Fibroblast of villous mesenchyme (primary cell): ENCODE measurements around the gene GRM3. TPM values are rescaled to one million over a fixed set of nuclear protein-coding genes. Genes with fewer than 3 reads are reported as not detected.
"Not testable (repeated sequence)": the region's sequence is repeated elsewhere in the genome, so short reads cannot be mapped to it uniquely, and the experiment has no call there.

Source experiments
- DNase-seq: peaks from one replicate; pipeline ENCODE4 v3.0.0-alpha.2; 2010; ENCODE audit warnings: low read depth
- H3K4me3 ChIP-seq: 2 replicates; pipeline ENCODE4 v1.5.1; 2011; ENCODE audit warnings: low read depth, mild to moderate bottlenecking, low read length
- total RNA-seq: library from RNA; depleted of rRNA; stranded (reverse); fragments of >200 nt; gene quantifications from 2 replicates; pipeline ENCODE4 v1.2.3, GENCODE V29; 2012
- TF ChIP-seq, protein P1 (sequence below): IDR thresholded peaks from 2 replicates; pipeline ENCODE4 v1.5.1; 2012; ENCODE audit warnings: low read depth, mild to moderate bottlenecking, low read length; ENCODE audit not compliant: insufficient read depth

The GRM3 gene
- total RNA-seq = not detected in 2 replicates

DNA sequence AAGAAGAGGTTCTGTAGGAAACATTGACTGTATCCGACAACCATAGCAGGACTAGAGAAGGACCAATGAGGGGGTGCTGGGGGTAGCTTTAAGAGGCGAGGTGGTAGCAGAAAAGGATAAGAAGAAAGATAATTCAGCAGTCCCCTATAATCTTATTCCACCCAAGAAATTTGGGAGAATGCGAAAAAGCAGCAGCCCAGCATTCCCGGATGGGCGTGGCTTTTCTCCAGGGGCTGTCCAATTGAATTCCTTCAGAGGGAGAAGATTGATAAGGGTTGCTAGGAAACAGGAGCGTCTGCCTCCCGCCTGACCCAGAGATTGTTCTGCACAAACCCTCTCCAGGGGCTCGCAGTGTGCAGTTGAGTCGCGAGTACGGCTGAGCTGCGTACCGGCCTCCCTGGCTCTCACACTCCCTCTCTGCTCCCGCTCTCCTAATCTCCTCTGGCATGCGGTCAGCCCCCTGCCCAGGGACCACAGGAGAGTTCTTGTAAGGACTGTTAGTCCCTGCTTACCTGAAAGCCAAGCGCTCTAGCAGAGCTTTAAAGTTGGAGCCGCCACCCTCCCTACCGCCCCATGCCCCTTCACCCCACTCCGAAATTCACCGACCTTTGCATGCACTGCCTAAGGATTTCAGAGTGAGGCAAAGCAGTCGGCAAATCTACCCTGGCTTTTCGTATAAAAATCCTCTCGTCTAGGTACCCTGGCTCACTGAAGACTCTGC lies at the start of gene GRM3:
Gene GRM3, plus strand, starts transcription at position 349 of the 721 bp plus-strand sequence. CDS start 121,237 bp downstream, outside the sequence.
- no peak within 1 kb of the TSS for H3K4me3 ChIP-seq
- DNase-seq = no peak
- TF ChIP-seq, protein P1, sequence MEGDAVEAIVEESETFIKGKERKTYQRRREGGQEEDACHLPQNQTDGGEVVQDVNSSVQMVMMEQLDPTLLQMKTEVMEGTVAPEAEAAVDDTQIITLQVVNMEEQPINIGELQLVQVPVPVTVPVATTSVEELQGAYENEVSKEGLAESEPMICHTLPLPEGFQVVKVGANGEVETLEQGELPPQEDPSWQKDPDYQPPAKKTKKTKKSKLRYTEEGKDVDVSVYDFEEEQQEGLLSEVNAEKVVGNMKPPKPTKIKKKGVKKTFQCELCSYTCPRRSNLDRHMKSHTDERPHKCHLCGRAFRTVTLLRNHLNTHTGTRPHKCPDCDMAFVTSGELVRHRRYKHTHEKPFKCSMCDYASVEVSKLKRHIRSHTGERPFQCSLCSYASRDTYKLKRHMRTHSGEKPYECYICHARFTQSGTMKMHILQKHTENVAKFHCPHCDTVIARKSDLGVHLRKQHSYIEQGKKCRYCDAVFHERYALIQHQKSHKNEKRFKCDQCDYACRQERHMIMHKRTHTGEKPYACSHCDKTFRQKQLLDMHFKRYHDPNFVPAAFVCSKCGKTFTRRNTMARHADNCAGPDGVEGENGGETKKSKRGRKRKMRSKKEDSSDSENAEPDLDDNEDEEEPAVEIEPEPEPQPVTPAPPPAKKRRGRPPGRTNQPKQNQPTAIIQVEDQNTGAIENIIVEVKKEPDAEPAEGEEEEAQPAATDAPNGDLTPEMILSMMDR = no peak

DNA sequence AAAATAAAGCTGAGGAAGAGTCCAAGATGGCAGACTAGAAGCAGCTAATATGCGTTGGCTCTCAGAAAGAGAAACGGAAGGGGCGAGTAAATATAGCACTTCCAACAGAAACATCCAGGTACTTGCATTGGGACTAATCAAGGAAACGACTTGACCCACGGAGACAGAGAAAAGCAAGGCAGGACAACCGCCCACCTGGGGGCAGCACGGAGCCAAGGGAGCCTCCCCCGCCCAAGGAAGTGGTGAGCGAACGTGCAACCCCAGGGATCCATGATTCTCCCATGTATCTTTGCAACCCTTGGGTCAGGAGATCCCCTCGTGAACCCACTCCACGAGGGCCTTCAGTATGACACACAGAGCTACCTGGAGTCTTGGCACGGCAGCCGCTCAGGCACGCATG lies 45.4 kb upstream of the GRM3 start:
- TF ChIP-seq, protein P1 = no peak
- no peak overlapping the region for H3K4me3 ChIP-seq
- no peak for DNase-seq

DNA sequence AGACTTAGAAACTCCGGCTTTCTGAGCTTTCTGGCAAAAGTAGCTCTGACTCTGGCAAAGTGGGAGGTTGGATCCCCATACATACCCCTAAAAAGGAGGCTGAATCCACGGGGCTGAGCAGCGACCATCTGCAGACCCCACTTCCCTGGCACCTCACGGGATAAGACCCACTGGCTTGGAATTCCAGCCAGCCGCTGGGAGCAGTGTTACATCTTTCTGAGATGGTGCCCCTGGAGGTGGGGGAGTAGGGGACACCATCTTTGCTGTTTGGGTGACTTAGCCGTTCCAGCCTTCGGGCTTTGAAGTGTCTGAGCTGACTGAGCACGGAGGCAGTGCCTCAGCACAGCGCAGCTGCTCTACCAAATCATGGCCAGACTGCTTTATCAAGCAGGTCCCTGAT lies 45.0 kb upstream of the GRM3 start:
- no peak for DNase-seq
- TF ChIP-seq, protein P1 = no peak
- H3K4me3 ChIP-seq = no peak overlapping the region

DNA sequence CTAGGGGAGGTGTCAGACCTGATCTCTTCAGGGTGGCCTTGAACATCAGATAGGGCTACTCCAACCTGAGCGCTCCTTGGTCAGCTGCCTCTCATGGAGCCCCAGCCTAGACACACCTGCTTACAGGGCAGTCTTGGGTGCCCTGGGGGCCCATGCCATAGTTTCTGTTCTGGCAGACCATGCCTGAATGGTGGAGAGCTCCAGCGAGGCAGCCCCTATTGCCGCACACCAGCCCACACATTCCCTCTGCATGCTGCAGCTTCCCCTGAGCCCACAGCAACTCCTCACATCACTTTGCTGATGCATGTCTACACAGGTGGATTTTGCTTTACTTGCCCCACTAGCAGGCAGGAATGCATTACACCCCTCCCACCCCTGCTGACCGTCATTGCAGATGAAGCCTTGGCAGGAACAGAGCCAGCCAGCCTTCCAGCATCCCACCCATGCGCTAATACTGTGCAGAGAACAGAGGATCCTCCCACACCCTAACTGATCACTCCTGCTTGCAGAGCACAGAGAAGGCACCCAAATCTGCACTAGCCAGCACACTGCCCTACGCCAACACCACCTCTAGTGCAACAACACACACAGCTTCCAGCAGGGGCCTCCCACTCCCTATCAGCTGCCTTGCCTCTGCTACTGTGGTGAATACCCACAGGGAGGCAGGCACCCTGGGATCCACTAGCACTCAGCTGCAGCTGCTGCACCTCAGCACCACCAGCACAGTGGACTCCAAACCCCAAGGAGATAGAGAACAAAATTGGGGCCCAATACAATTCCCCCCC lies 43.0 kb upstream of the GRM3 start:
- H3K4me3 ChIP-seq = no peak overlapping the region
- DNase-seq = no peak
- TF ChIP-seq, protein P1 = no peak

DNA sequence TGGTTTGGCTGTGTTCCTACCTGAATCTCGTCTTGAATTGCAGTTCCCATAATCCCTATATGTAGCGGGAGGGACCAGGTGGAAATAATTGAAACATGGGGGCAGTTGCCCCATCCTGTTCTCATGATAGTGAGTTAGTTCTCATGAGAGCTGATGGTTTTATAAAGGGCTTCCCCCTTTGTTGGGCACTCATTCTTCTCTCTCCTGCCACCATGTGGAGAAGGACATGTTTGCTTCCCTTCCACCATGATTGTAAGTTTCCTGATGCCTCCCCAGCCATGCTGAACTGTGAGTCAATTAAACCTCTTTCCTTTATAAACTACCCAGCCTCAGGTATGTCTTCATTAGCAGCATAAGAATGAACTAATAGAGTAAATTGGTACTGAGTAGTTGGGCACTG lies 28.0 kb upstream of the GRM3 start:
- not testable (repeated sequence) for H3K4me3 ChIP-seq, DNase-seq

DNA sequence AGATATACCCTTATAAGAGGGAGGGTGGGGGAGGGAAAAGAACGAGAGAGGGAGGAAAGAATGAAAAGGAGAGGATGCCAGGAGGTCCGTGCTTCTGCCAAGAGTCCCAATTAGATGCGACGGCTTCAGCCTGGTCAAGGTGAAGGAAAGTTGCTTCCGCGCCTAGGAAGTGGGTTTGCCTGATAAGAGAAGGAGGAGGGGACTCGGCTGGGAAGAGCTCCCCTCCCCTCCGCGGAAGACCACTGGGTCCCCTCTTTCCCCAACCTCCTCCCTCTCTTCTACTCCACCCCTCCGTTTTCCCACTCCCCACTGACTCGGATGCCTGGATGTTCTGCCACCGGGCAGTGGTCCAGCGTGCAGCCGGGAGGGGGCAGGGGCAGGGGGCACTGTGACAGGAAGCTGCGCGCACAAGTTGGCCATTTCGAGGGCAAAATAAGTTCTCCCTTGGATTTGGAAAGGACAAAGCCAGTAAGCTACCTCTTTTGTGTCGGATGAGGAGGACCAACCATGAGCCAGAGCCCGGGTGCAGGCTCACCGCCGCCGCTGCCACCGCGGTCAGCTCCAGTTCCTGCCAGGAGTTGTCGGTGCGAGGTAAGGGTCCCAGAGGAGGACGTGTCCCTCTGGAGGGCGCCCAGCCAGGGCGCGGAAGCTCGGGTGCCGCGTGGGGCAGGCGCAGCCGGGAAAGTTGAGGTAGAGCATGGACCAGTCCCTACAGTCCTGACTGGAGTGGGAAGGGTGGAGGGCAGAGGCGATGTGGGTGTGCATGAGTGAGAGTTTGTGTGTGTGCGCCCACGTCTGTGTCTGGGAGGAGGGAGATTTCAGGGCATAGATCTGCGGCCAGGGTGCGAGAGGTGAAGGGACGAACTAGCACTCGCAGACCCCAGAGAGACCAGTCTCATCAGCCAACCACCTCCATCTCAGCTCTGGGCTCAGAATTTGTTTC lies 844 bp downstream of the GRM3 start:
- H3K4me3 ChIP-seq = no peak overlapping the region
- no peak for DNase-seq
- TF ChIP-seq, protein P1 = no peak
